ENCODE measurements around the gene TLL1. TPM values are rescaled to one million over a fixed set of nuclear protein-coding genes. Genes with fewer than 3 reads are reported as not detected.

The TLL1 gene
- total and polyA plus RNA-seq, 4 donors: 0.04 to 0.25 (median 0.05) TPM; not detected in 1

- peaks cover 0 to 15% (median 4%) of the 10 kb centered on the region in 4 donors for H3K27me3 ChIP-seq (ENCODE audit: control insufficient read depth in 4 of 4, insufficient read depth in 4 of 4, low read length in 3 of 4)
- DNase-seq (ENCODE audit: low spot score): no peak
- no peak for TF ChIP-seq HNF4A (conservative IDR thresholded peaks at IDR 0.05)
- TF ChIP-seq RAD21 (IDR thresholded peaks at IDR 0.05): no peak
- no peak for TF ChIP-seq JUND (IDR thresholded peaks at IDR 0.05)
- TF ChIP-seq NR2F2 (IDR thresholded peaks at IDR 0.05): no peak
- TF ChIP-seq FOXA2 (IDR thresholded peaks at IDR 0.05): no peak
- TF ChIP-seq MAX (IDR thresholded peaks at IDR 0.05): no peak
- TF ChIP-seq TAF1 (conservative IDR thresholded peaks at IDR 0.05): no peak
- TF ChIP-seq RXRA (IDR thresholded peaks at IDR 0.05): no peak
- TF ChIP-seq FOXA1 (IDR thresholded peaks at IDR 0.05): no peak
- no peak for TF ChIP-seq SP1 (IDR thresholded peaks at IDR 0.05)
- TF ChIP-seq REST (IDR thresholded peaks at IDR 0.05): no peak
- TF ChIP-seq GABPA (IDR thresholded peaks at IDR 0.05 in 1 of 2, conservative IDR thresholded peaks at IDR 0.05 in 1 of 2): no peak
- no peak for TF ChIP-seq CTCF (IDR thresholded peaks at IDR 0.05; ENCODE audit: low read depth, low read length, missing input control)
- no peak for TF ChIP-seq ATF3 (IDR thresholded peaks at IDR 0.05)
- no peak for TF ChIP-seq YY1 (IDR thresholded peaks at IDR 0.05)
- peaks cover 2 to 4% (median 2%) of the 10 kb centered on the region in 4 donors for H3K4me1 ChIP-seq (ENCODE audit: control insufficient read depth in 4 of 4, insufficient read depth in 4 of 4, low read length in 3 of 4)
- no peaks in the 10 kb centered on the region for H3K9me3 ChIP-seq (ENCODE audit: control insufficient read depth in 4 of 4, low read length in 3 of 4)
- H3K4me3 ChIP-seq (ENCODE audit: low read depth in 1 of 3, low read length in 3 of 3): no peak overlapping the region
- H3K27ac ChIP-seq (ENCODE audit: low read depth in 1 of 2, low read length in 2 of 2): no peak overlapping the region
- H3K36me3 ChIP-seq (ENCODE audit: control insufficient read depth in 4 of 4, insufficient read depth in 3 of 4, low read depth in 1 of 4, low read length in 3 of 4): no peaks in the 10 kb centered on the region
- WGBS: 65% methylated on average over 3 of the region's 3 CpGs
- H3K9ac ChIP-seq (ENCODE audit: low read depth in 1 of 2, low read length in 2 of 2): no peak overlapping the region
Observed at GRCh38 chr4:165879641-165880040, 6.6 kb downstream of the TLL1 start.

- Histone ChIP-seq H3K27me3 (ENCODE audit: control insufficient read depth in 4 of 4, insufficient read depth in 4 of 4, low read length in 3 of 4) (no peaks in the 10 kb centered on the region), H3K27ac (ENCODE audit: low read depth in 1 of 2, low read length in 2 of 2) (no peak overlapping the region), H3K9me3 (ENCODE audit: control insufficient read depth in 4 of 4, low read length in 3 of 4) (peaks cover 0 to 3% (median 1%) of the 10 kb centered on the region in 4 donors), H3K4me1 (ENCODE audit: control insufficient read depth in 4 of 4, insufficient read depth in 4 of 4, low read length in 3 of 4) (no peaks in the 10 kb centered on the region), H3K4me3 (ENCODE audit: low read depth in 1 of 3, low read length in 3 of 3) (no peak overlapping the region), H3K36me3 (ENCODE audit: control insufficient read depth in 4 of 4, insufficient read depth in 3 of 4, low read depth in 1 of 4, low read length in 3 of 4) (no peaks in the 10 kb centered on the region), H3K9ac (ENCODE audit: low read depth in 1 of 2, low read length in 2 of 2) (no peak overlapping the region)
- 86% methylated on average over 1 of the region's 1 CpG for WGBS
- no peak for DNase-seq (ENCODE audit: low spot score)
- TF ChIP-seq RAD21 (IDR thresholded peaks at IDR 0.05): no peak
Observed at GRCh38 chr4:165894159-165894558, 21.1 kb downstream of the TLL1 start.
